Measurements from ENCODE around the gene SYCP2.

DNA sequence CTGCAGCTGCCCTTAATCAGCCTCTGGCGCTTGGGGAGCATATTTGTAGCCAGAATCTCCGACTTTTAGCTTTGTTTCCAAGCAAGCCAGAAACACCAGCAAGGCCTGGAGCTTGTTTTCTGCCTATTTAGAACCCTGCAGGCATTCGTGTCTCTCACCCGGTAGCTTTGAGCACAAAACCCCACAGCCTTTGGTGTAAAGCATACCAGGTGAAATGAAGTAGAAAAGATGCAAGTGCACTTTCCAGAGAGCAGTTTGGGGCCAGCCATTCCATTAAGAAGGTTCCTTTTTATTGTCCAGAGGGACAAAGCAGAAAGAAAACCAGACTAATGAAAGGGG, 7.5 kb upstream of the SYCP2 start:
- TF ChIP-seq EZH2 (IDR thresholded peaks at IDR 0.05; ENCODE audit: borderline replicate concordance, low read length): no peak
- TF ChIP-seq, protein P1, sequence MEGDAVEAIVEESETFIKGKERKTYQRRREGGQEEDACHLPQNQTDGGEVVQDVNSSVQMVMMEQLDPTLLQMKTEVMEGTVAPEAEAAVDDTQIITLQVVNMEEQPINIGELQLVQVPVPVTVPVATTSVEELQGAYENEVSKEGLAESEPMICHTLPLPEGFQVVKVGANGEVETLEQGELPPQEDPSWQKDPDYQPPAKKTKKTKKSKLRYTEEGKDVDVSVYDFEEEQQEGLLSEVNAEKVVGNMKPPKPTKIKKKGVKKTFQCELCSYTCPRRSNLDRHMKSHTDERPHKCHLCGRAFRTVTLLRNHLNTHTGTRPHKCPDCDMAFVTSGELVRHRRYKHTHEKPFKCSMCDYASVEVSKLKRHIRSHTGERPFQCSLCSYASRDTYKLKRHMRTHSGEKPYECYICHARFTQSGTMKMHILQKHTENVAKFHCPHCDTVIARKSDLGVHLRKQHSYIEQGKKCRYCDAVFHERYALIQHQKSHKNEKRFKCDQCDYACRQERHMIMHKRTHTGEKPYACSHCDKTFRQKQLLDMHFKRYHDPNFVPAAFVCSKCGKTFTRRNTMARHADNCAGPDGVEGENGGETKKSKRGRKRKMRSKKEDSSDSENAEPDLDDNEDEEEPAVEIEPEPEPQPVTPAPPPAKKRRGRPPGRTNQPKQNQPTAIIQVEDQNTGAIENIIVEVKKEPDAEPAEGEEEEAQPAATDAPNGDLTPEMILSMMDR (conservative IDR thresholded peaks at IDR 0.05 in 1 of 2, IDR thresholded peaks at IDR 0.05 in 1 of 2; ENCODE audit: extremely low read depth in 1 of 2, insufficient read depth in 1 of 2, low read depth in 1 of 2, low read length in 2 of 2): no peak

Measured in mammary epithelial cell (primary cell).